SK-N-SH (cell line): ENCODE measurements around the gene STEAP2. TPM values are rescaled to one million over a fixed set of nuclear protein-coding genes. Genes with fewer than 3 reads are reported as not detected.

Experiments
- CTCF ChIA-PET: fragments of 300-600, 350-600 bp; formaldehyde crosslinking; extraction: SDS; loops from one replicate; lab custom pipeline; 2021; lab: Yijun Ruan, JAX
- POLR2A ChIA-PET: fragments of 350-600 bp; sonication (Branson Sonifier 250); formaldehyde crosslinking; extraction: SDS; loops from one replicate; lab custom pipeline; 2020; ENCODE audit warnings: antibody characterized with exemption, inconsistent platforms; lab: Yijun Ruan, JAX
- DNase-seq: peaks from one replicate; pipeline ENCODE4 v3.0.0; 2012
- H2AFZ ChIP-seq: fragments of 200-600 bp; sonication (generic); 2 replicates; pipeline ENCODE4 v1.8.1; 2016; ENCODE audit warnings: antibody characterized with exemption, mild to moderate bottlenecking, low read depth
- H3F3A ChIP-seq: fragments of 200-600 bp; sonication (generic); replicated peaks from 2 replicates; pipeline ENCODE3; 2016; ENCODE audit warnings: antibody characterized with exemption, mild to moderate bottlenecking; ENCODE audit not compliant: insufficient read depth
- H3K27ac ChIP-seq, 2 experiments: fragments of 200-500 bp in 1 of 2; fragments of 200-600 bp in 1 of 2; sonication (Bioruptor generic) in 1 of 2; sonication (generic), shearing (Covaris generic) in 1 of 2; 2 replicates each; pipeline versions ENCODE4 v1.5.1 to v1.6.1; 2014 to 2016; ENCODE audit warnings: low read depth in 2 of 2, inconsistent platforms in 1 of 2, low read length in 1 of 2, mild to moderate bottlenecking in 1 of 2, mixed read lengths in 1 of 2
- H3K27me3 ChIP-seq: fragments of 200-600 bp; sonication (generic), shearing (Covaris generic); 2 replicates; pipeline ENCODE4 v1.6.1; 2016; ENCODE audit warnings: mixed run types; ENCODE audit not compliant: insufficient read depth
- H3K36me3 ChIP-seq, 2 experiments: fragments of 200-500 bp in 1 of 2; fragments of 200-600 bp in 1 of 2; sonication (Bioruptor generic) in 1 of 2; sonication (generic) in 1 of 2; replicated peaks in 1 of 2; 2 replicates each; pipeline versions ENCODE3 to v1.5.1; 2014 to 2016; ENCODE audit warnings: low read length in 1 of 2, mild to moderate bottlenecking in 1 of 2; ENCODE audit not compliant: insufficient read depth in 2 of 2, control insufficient read depth in 1 of 2
- H3K4me1 ChIP-seq, 2 experiments: fragments of 200-500 bp in 1 of 2; fragments of 200-600 bp in 1 of 2; sonication (Bioruptor generic) in 1 of 2; sonication (generic), shearing (Covaris generic) in 1 of 2; 2 replicates each; pipeline versions ENCODE4 v1.5.1 to v1.6.1; 2014 to 2016; ENCODE audit warnings: low read depth in 1 of 2, low read length in 1 of 2, mixed run types in 1 of 2; ENCODE audit not compliant: insufficient read depth in 2 of 2, control insufficient read depth in 1 of 2
- H3K4me2 ChIP-seq: fragments of 200-600 bp; sonication (generic), shearing (Covaris generic); 2 replicates; pipeline ENCODE4 v1.6.1; 2017; ENCODE audit warnings: mixed run types
- H3K4me3 ChIP-seq, 2 experiments: fragments of 200-500 bp in 1 of 2; fragments of 200-600 bp in 1 of 2; sonication (Bioruptor generic) in 1 of 2; sonication (generic), shearing (Covaris generic) in 1 of 2; 2 replicates each; pipeline versions ENCODE4 v1.5.1 to v1.8.1; 2014 to 2016; ENCODE audit warnings: low read depth in 2 of 2, inconsistent platforms in 1 of 2, low read length in 1 of 2, mild to moderate bottlenecking in 1 of 2, mixed read lengths in 1 of 2, moderate library complexity in 1 of 2
- H3K79me2 ChIP-seq: fragments of 200-600 bp; sonication (generic); 2 replicates; pipeline ENCODE4 v1.8.1; 2017; ENCODE audit warnings: mild to moderate bottlenecking; ENCODE audit not compliant: insufficient read depth
- H3K9ac ChIP-seq: fragments of 200-600 bp; sonication (generic); 2 replicates; pipeline ENCODE4 v1.6.1; 2017; ENCODE audit warnings: mixed run types
- H3K9me2 ChIP-seq: fragments of 200-600 bp; sonication (generic); 2 replicates; pipeline ENCODE4 v1.6.1; 2017; ENCODE audit warnings: mixed run types
- H3K9me3 ChIP-seq: fragments of 200-600 bp; sonication (generic); 2 replicates; pipeline ENCODE4 v1.6.1; 2017; ENCODE audit warnings: mixed run types, mild to moderate bottlenecking, moderate library complexity
- H4K20me1 ChIP-seq: fragments of 200-600 bp; sonication (generic); 2 replicates; pipeline ENCODE4 v1.6.1; 2017; ENCODE audit warnings: mild to moderate bottlenecking, mixed run types; ENCODE audit not compliant: insufficient read depth
- CHD2 ChIP-seq: fragments of 150-350 bp; IDR thresholded peaks from 2 replicates; pipeline ENCODE4 v1.6.1; 2018; ENCODE audit warnings: low read length; ENCODE audit not compliant: partially characterized antibody
- ELF1 ChIP-seq: IDR thresholded peaks from 2 replicates; pipeline ENCODE4 v1.4.0; 2012
- EP300 ChIP-seq, 2 experiments: IDR thresholded peaks; 2 replicates each; pipeline versions ENCODE4 v1.4.0 to v1.6.1; 2012; ENCODE audit warnings: borderline replicate concordance in 1 of 2, low read depth in 1 of 2, low read length in 1 of 2
- FOSL2 ChIP-seq: IDR thresholded peaks from 2 replicates; pipeline ENCODE4 v1.4.0; 2012; ENCODE audit warnings: low read depth, mild to moderate bottlenecking, moderate library complexity, borderline replicate concordance
- POLR2AphosphoS5 ChIP-seq: IDR thresholded peaks from 2 replicates; pipeline ENCODE4 v1.6.1; 2012; ENCODE audit warnings: low read depth, low read length
- RCOR1 ChIP-seq: fragments of 150-350 bp; IDR thresholded peaks from 2 replicates; pipeline ENCODE4 v1.6.1; 2017; ENCODE audit warnings: antibody characterized with exemption, low read length
- RXRA ChIP-seq: IDR thresholded peaks from 2 replicates; pipeline ENCODE4 v1.4.0; 2012; ENCODE audit warnings: low read depth, mild to moderate bottlenecking, borderline replicate concordance
- SIN3A ChIP-seq: IDR thresholded peaks from 2 replicates; pipeline ENCODE4 v1.6.1; 2012; ENCODE audit warnings: low read depth, mild to moderate bottlenecking, low read length, moderate library complexity, borderline replicate concordance
- SMC3 ChIP-seq: IDR thresholded peaks from 2 replicates; pipeline ENCODE4 v1.6.1; 2012; ENCODE audit warnings: low read depth, low read length, improper control_type of control experiment
- YY1 ChIP-seq: IDR thresholded peaks from 2 replicates; pipeline ENCODE4 v1.4.0; 2012; ENCODE audit warnings: low read depth, mild to moderate bottlenecking
- WGBS: methylation state at CpG from one replicate; pipeline ENCODE4 v1.1.6; 2017; ENCODE audit warnings: low lambda C conversion rate; 5-methylcytosine and 5-hydroxymethylcytosine counted together
- polyA plus RNA-seq, 3 experiments: library from polyadenylated mRNA; depleted of rRNA; stranded (reverse); fragments of >200 nt; gene quantifications; 2 replicates each; pipeline ENCODE4 v1.2.3, GENCODE V29; 2012
- TF ChIP-seq, protein P1 (sequence below): IDR thresholded peaks from 2 replicates; pipeline ENCODE4; 2012
- TF ChIP-seq, protein P2 (sequence below): IDR thresholded peaks from 2 replicates; pipeline ENCODE4 v1.6.1; 2012; ENCODE audit warnings: mild to moderate bottlenecking, low read depth, low read length, moderate library complexity
- TF ChIP-seq, protein P3 (sequence below): fragments of 150-350 bp; IDR thresholded peaks from 2 replicates; pipeline ENCODE4 v1.6.1; 2016; ENCODE audit warnings: mild to moderate bottlenecking, low read depth, low read length

STEAP2 gene
- polyA plus RNA-seq, 1 of the 3 experiments (the other 2 are of a cell fraction) = 6.6 TPM

DNA sequence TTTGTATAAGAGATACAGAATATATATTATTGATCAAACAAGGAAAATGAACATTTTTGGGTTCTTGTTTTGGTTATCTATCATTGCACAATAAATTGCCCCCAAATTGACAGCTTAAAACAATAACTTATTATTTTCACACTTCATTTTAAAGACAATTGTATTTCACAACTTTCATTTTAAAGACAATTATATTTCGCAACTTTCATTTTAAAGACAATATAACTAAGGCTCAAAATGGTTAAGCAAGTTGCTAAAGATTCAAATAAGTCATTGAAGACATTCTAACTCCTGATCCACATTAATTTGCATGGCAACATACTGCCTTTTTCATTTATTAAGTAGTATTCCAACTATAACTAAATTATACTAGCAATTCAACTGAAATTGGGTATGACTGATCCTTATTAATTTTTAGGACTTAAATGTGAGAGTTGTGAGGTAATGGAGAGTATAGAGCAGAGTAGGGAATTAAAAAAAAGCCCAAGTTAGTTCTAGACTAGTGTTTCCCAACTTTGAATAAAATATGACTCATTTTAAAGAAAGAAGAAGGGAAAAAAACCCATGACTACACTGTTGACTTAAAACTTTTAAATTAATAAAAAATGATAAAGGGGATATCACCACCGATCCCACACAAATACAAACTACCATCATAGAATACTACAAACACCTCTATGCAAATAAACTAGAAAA lies 9.9 kb upstream of the STEAP2 start:
- no peak overlapping the region for H3K4me2 ChIP-seq
- no peak overlapping the region for H3K9ac ChIP-seq
- 58% methylated on average over 2 of the region's 2 CpGs for WGBS
- no peaks in the 10 kb centered on the region for H3F3A ChIP-seq
- no peaks in the 10 kb centered on the region for H3K9me3 ChIP-seq
- no peak overlapping the region for H2AFZ ChIP-seq
- no peak overlapping the region for H3K27ac ChIP-seq
- H3K4me1 ChIP-seq = no peaks in the 10 kb centered on the region
- H3K79me2 ChIP-seq = no peaks in the 10 kb centered on the region
- TF ChIP-seq POLR2AphosphoS5 = no peak
- TF ChIP-seq YY1 = no peak
- no peak for TF ChIP-seq FOSL2
- no peak for TF ChIP-seq SIN3A
- TF ChIP-seq, protein P1, sequence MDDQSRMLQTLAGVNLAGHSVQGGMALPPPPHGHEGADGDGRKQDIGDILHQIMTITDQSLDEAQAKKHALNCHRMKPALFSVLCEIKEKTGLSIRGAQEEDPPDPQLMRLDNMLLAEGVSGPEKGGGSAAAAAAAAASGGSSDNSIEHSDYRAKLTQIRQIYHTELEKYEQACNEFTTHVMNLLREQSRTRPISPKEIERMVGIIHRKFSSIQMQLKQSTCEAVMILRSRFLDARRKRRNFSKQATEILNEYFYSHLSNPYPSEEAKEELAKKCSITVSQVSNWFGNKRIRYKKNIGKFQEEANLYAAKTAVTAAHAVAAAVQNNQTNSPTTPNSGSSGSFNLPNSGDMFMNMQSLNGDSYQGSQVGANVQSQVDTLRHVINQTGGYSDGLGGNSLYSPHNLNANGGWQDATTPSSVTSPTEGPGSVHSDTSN = no peak
- no peak for DNase-seq
- H3K9me2 ChIP-seq = no peaks in the 10 kb centered on the region
- CTCF ChIA-PET = no interaction called here
- no peaks in the 10 kb centered on the region for H4K20me1 ChIP-seq
- POLR2A ChIA-PET = no interaction called here
- no peaks in the 10 kb centered on the region for H3K27me3 ChIP-seq
- H3K4me3 ChIP-seq = no peak overlapping the region
- H3K36me3 ChIP-seq = no peaks in the 10 kb centered on the region

DNA sequence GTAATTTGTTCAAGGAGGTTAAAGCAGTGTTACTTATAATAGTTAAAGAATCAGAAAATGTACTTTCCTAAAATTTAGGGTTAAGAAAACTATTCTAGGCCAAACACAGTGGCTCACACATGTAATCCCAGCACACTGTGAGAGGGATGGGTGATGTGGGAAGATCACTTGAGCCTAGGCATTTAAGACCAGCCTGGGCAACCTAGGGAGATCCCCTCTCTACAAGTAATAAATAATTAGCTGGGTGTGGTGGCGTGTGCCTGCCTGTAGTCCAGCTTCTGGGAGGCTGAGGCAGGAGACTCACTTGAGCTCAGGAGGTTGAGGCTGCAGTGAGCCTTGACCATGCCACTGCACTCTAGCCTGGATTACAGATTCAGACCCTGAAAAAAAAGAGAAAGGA lies 3.6 kb upstream of the STEAP2 start:
- Histone ChIP-seq H3K79me2 (peaks cover 6% of the 10 kb centered on the region; the same call in 1 of the 2 replicates), H3K4me1 (peaks cover 2 to 11% of the 10 kb centered on the region in 2 experiments; a peak in 2 of 4 replicates), H3K27ac (no peak overlapping the region), H2AFZ (no peak overlapping the region), H3K36me3 (no peaks in the 10 kb centered on the region), H3K9ac (no peak overlapping the region), H3K9me3 (no peaks in the 10 kb centered on the region), H3K4me3 (no peak overlapping the region), H3F3A (no peaks in the 10 kb centered on the region), H3K27me3 (no peaks in the 10 kb centered on the region), H4K20me1 (no peaks in the 10 kb centered on the region), H3K4me2 (no peak overlapping the region), H3K9me2 (no peaks in the 10 kb centered on the region; the same call in 1 of the 2 replicates)
- DNase-seq = no peak
- TF ChIP-seq, protein P2, sequence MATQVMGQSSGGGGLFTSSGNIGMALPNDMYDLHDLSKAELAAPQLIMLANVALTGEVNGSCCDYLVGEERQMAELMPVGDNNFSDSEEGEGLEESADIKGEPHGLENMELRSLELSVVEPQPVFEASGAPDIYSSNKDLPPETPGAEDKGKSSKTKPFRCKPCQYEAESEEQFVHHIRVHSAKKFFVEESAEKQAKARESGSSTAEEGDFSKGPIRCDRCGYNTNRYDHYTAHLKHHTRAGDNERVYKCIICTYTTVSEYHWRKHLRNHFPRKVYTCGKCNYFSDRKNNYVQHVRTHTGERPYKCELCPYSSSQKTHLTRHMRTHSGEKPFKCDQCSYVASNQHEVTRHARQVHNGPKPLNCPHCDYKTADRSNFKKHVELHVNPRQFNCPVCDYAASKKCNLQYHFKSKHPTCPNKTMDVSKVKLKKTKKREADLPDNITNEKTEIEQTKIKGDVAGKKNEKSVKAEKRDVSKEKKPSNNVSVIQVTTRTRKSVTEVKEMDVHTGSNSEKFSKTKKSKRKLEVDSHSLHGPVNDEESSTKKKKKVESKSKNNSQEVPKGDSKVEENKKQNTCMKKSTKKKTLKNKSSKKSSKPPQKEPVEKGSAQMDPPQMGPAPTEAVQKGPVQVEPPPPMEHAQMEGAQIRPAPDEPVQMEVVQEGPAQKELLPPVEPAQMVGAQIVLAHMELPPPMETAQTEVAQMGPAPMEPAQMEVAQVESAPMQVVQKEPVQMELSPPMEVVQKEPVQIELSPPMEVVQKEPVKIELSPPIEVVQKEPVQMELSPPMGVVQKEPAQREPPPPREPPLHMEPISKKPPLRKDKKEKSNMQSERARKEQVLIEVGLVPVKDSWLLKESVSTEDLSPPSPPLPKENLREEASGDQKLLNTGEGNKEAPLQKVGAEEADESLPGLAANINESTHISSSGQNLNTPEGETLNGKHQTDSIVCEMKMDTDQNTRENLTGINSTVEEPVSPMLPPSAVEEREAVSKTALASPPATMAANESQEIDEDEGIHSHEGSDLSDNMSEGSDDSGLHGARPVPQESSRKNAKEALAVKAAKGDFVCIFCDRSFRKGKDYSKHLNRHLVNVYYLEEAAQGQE = no peak
- TF ChIP-seq SMC3 = no peak
- no peak for TF ChIP-seq SIN3A
- TF ChIP-seq RCOR1 = no peak
- no peak for TF ChIP-seq POLR2AphosphoS5
- TF ChIP-seq CHD2 = no peak
- TF ChIP-seq, protein P1 = no peak
- no peak for TF ChIP-seq RXRA
- TF ChIP-seq ELF1 = no peak
- TF ChIP-seq, protein P3, sequence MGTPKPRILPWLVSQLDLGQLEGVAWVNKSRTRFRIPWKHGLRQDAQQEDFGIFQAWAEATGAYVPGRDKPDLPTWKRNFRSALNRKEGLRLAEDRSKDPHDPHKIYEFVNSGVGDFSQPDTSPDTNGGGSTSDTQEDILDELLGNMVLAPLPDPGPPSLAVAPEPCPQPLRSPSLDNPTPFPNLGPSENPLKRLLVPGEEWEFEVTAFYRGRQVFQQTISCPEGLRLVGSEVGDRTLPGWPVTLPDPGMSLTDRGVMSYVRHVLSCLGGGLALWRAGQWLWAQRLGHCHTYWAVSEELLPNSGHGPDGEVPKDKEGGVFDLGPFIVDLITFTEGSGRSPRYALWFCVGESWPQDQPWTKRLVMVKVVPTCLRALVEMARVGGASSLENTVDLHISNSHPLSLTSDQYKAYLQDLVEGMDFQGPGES = no peak
- no peak for TF ChIP-seq EP300 (IDR thresholded peaks at IDR 0.05; ENCODE audit: borderline replicate concordance in 1 of 2, low read depth in 1 of 2, low read length in 1 of 2)
- CTCF ChIA-PET = interaction anchor here (0.8 to 1.1 kb wide), 2 partner anchors 29 to 39 kb away, joined by 3 read pairs; no protein-coding TSS in a partner anchor
- 68% methylated on average over 1 of the region's 1 CpG for WGBS
- POLR2A ChIA-PET = no interaction called here
